OCI-LY3 (cell line): ENCODE data around the gene CLSTN3.

Experiments
- CTCF ChIP-seq: fragments of 200-600, 300-600 bp; sonication (generic); IDR thresholded peaks from 2 replicates; pipeline ENCODE4 v1.5.1; 2014; ENCODE audit warnings: antibody characterized with exemption, low read length, low read depth
- EZH2phosphoT487 ChIP-seq: fragments of 200-600 bp; shearing (Covaris generic); IDR thresholded peaks from 2 replicates; pipeline ENCODE4 v1.6.1; 2018; ENCODE audit warnings: antibody characterized with exemption, mixed run types, low read depth

GRCh38 chr12:7143564-7143963 lies 13.4 kb downstream of the CLSTN3 start:
- TF ChIP-seq CTCF (no peak), EZH2phosphoT487 (no peak)
